Measurements from ENCODE around the gene MOCOS.
A peak's percentile ranks its signal among the peaks of the same experiment; 100 is the strongest.

The MOCOS gene

DNA sequence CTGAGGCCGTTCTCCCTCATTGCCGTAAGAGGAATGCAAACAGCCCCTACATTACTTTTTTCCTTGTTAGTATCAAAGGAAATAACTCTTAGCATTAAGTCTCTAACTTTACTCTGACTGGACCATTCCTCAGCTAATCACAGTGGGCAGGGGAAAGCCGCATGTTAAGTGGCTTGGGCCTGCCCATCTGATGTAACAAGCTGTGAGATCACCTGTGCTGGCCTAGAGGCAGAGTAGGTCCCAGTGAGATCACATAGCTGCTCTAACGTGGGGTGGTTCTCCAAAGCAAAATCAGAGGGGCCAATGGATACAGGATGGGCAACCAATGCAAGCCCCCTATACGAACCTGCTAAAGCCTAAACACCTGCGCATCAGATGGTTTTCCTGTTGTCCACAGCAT lies 5.9 kb upstream of the MOCOS start:
- no peak for DNase-seq

DNA sequence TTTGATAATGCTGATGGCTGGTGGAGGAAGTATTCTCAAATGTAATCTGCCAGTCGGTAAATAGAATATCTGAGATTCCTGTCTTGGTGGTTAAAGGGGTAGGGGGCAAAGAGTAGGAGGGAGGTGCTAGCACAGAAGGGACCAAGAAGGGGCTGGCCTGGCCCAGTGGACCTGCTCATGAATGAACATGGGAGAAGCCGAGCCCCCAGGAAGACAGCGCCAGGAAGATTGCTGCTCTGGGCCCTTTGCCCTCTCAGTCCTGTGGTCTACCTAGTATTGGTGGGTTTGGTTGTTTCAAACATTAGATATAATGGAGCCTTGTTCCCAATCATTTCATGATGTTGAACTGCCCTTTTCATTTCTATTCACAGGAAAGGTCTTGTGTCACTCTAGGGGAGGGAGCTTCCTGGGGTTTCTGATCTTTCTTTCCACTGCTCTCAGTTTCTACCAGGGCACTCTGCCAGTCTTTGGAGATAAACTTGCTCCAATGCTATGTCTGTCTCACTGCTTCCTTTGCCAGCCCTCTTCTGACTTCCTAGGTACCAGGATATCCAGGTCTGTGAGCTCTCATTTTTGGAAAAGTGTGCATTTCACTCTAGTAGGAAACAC lies 5.3 kb upstream of the MOCOS start:
- DNase-seq, result no peak

- no peak for DNase-seq
Observed at GRCh38 chr18:36183033-36183432, 4.3 kb upstream of the MOCOS start.

DNA sequence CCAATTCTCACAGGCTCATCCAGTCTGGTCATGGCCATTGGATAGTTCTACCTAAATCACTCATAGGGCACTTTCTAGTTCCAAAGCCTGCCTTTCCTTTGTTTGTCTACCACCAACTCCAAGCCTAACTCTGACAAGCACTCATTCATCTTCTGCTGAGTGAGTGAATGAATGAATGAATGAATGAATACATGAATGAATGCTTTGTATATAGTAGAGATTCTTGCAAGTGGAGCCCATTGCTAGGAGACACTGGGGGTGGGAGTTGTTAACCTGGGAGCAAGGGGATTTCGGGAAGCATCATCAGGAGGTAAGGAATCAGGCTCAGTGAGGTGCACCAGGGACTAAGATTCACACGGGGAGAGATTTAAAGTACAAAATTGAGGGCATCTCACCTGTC lies 3.3 kb upstream of the MOCOS start:
- DNase-seq, result no peak

- DNase-seq, result no peak
Observed at GRCh38 chr18:36185157-36185556, 2.1 kb upstream of the MOCOS start.

DNA sequence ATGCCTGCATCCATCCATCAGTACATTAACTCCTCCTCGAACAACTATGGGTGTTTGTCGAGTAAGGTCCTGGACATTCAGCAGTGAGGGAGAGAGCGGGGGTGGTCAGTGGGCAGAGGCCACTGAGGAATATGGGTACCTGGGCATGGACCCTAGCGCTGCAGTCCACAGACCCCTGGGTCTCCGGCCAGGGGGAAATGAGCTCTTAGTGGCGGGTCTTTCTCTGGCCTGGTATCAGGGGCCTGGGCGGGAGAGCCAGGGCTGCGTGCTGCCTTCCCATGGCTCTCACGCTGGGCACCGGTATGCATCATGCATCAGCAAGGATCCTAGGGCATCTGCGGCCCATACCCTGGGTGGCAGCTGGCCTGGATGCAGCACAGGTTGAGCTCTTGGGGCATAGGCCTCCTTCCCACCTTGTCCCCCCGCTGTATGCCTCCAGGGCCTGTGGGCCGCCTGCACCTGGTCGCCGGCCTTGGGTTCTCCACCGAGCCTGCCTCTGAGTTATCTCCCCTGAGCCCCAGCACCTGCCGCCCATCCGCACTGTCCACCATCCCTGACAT lies 1.3 kb upstream of the MOCOS start:
- no peak for DNase-seq

DNA sequence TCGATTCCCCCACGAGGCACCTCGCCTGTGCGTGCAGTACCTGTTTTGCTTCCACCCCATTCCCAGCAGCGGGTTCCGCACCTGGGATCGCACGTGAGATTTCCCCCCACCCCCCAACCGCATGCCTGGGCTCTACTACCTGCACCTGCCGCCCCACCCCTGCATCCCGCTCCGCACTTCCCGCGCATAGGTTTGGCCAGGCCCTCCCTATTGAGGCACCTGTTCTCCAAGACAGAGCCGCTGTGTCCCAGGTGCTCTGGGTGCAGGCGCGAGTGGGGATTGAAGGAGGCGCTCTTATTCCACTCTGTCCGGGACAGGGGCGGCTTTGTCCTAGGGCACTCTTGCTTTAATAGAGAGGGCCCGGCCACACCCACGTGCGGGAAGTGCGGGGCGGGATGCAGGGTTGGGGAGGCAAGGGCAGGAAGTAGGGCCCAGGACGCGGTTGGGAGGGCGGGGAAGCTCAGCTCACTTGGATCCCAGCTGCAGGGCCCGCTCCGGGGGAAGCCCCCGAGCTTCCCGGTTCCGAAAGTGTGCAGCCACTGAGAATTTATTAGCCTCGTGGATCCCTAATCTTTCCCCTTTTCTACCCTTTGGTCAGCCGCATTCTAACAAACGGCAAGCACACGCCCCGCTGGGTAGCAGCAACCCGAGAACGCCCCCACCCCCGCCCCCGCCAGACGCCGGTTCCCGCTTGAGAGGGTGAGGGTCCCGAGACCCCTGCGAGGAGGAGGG lies 670 bp upstream of the MOCOS start:
- peak; percentile 28 for DNase-seq

DNA sequence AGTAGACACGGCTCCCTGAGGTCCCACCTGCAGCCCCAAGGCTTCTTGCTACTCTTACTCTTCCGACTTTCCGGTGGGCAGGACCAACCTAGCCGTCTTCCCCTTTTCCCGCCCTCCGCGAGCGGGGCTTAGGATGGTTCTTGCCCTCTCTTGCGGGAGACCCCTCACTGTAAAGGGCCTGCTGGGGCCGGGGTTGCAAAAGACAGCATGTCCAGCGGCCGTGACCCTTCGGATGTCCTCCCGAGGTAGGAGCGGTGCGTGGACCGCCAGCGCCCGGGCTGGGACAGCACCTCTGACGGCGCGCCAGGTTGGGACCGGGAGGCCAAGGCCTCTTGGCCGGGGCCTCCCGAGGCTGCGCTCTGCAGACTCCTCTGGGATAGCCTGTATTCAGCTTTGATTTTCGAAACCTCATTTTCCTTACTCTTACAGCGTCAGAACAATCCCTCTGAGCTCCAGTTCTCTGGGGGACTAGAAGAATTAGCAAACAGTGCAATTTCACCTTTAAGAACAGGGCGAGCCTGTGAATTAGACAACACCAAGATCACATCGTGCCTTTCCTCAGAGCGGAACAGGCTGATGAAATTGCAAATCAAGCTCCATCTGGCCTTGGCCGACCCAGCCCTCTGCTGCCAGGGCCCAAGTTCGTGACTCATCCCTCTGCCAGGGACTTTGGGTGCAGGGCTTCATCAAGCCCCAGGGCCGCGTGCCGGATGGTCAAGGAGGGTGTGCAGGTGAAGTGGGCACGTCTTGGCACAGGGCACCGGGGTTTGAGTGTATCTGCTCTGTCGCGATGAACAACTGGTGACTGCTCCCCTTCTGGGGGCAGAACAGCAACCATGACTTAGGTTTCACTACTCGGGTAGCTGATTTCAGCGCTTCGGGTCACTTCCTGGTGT lies 777 bp downstream of the MOCOS start:
- no peak for DNase-seq

DNA sequence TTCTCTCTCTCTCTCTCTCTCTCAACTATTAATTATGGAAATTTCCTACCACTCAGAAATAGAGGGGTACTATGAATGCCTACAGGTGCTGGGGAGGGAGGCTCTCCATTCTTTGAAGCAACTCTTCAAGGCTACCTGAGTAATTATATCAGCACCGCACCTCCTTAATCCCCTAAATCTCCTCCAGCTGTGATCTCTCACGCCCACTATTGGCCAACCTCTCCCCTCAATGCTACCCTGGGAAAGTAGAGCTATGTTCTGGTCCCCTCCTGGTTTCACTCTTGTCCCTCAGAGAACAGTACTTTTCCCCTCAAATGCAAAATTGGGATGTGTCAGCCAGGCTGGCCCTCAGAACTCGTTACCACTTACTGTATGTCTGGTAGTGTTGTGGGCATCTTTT lies 1.6 kb downstream of the MOCOS start:
- DNase-seq, result no peak

DNA sequence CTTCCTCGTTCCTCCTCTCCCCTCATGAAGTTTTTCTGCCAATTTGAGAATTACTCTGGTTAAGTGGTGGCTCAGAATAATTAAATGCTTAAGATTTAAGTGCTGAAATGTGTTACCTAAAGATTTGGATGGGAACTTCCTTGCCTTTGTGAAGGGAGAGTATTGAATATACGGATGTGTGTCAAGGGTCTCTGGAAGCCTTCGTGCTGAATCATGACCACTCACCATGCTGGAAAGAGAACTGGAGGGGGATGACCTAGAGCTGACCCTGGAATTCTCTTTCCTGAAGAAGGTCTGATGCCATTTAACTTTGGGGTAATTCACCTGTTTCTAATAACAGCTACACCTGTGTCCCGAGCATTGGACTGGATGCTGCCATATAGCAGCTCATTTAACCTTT lies 2.2 kb downstream of the MOCOS start:
- DNase-seq, result no peak

DNA sequence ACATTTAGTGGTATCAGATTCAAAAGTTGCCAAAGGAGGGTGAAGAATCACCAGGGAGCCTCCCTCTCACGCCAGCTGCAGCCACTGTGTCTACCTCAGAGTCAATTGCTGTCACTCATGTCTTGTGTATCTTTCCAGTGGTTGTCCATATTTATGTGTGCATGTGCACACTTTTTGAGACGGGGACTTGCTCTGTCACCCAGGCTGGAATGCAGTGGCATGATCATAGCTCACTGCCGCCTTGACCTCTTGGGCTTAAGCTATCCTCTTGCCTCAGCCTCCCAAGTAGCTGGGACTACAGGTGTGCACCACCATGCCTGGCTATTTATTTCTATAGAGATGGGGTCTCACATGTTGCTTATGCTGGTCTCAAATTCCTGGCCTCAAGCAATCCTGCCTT lies 4.0 kb downstream of the MOCOS start:
- DNase-seq, result no peak

DNA sequence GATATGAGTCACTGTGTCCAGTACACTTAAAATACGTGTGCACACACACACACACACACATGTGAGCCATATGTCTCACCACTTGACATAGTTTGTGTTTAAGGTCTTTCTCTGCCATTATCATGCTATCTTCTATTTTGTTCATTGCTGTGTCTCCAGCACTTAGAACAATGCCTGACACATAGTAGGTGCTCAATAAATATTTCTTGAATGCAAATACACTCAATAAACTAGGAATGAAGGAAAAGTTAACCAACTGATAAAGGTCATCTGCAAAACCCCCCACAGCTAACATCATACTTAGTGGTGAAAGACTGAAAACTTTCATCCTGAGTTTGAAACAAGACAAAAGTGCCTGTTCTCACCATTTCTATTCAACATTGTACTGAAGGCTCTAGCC lies 4.4 kb downstream of the MOCOS start:
- no peak for DNase-seq

GRCh38 chr18:36194600-36195315 lies 7.5 kb downstream of the MOCOS start:
- no peak for DNase-seq

DNA sequence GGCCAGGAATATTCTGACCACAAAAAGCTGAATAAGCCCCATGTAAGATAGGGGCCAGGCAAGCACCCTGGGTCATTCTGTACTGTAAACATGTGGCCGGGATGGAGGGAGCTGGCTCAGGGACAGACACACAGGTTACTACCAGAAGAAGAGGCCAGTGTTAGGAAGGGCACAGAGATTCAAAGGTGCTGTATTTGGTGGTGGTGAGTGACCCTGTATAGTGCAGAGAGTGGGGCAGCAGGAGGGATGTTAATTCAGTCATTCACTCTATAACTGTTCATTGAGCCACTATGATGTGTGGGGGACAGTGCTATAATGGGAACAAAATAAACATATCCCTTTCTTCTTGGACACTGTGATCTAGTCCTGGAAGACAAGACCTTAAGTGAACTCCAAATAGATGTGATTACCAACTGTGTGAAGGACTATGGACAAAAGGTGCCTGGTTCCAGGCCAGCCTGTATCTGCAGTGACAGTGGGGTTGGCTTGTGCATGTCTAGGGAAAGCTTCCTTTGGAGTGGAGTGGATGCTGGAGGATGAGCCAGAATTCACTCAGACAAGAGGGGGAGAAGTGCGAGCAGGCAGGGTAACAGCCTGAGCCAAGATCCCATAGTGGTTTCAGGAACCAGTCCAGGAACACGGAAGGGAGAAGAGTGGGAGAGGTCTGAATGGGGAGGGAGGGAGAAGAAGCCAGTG lies 8.3 kb downstream of the MOCOS start:
- no peak for DNase-seq

GRCh38 chr18:36196238-36196995 lies 9.1 kb downstream of the MOCOS start:
- no peak for DNase-seq

DNA sequence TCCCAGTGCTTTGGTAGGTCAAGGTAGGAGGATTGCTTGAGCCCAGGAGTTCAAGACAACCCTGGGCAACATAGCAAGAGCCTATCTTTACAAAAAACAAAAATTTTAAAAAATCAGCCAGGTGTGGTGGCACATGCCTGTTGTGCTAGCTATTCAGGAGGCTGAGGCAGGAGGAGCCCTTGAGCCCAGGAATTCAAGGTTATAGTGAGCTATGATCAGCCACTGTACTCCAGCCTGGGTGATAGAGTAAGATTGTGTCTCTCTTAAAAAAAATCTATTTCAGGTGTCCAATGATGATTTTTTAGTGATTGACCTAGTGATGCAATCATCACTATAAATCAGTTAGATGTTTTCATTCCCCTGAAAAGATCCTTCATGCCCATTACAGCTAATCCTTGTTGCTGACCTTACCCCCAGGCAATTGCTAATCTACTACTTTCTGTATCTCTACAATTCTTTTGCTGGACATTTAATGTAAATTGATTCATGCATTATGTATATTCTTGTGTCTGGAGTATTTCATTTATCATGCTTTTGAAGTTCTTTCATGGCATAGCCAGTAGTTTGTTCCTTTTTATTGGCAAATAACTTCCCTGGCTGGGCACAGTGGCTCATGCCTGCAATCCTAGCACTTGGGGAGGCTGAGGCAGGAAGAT lies 10.3 kb downstream of the MOCOS start:
- no peak for DNase-seq

DNA sequence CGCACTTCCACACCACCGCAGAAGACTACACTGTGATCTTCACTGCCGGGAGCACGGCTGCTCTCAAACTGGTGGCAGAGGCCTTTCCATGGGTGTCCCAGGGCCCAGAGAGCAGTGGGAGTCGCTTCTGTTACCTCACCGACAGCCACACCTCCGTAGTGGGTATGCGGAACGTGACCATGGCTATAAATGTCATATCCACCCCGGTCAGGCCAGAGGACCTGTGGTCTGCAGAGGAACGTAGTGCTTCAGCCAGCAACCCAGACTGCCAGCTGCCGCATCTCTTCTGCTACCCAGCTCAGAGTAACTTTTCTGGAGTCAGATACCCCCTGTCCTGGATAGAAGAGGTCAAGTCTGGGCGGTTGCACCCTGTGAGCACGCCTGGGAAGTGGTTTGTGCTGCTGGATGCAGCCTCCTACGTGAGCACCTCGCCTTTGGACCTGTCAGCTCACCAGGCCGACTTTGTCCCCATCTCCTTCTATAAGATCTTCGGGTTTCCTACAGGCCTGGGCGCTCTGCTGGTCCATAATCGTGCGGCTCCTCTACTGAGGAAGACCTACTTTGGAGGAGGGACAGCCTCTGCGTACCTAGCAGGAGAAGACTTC lies 12.5 kb downstream of the MOCOS start:
- no peak for DNase-seq

DNA sequence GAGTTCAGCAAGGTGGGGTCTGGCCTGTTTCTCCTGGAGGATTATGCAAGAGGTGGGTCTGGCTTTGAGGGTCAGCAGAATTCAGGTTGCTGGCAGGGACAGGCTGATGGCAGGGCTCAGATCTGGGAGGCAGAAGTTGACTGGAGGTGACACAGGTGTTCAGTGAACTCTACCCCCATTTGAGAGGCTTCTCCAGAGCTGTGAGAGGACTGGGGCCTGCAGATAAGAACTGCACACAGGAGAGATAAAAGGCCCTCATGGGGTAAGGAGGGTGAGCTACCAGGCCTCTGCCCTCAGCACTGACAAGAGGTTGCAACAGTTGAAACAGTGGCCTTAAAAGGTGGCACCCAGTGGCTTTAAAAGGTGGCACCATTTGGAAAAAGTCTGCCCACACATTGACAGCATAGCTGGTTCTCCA lies 13.1 kb downstream of the MOCOS start:
- DNase-seq, result no peak

GRCh38 chr18:36201765-36202164 lies 14.5 kb downstream of the MOCOS start:
- DNase-seq, result no peak

DNA sequence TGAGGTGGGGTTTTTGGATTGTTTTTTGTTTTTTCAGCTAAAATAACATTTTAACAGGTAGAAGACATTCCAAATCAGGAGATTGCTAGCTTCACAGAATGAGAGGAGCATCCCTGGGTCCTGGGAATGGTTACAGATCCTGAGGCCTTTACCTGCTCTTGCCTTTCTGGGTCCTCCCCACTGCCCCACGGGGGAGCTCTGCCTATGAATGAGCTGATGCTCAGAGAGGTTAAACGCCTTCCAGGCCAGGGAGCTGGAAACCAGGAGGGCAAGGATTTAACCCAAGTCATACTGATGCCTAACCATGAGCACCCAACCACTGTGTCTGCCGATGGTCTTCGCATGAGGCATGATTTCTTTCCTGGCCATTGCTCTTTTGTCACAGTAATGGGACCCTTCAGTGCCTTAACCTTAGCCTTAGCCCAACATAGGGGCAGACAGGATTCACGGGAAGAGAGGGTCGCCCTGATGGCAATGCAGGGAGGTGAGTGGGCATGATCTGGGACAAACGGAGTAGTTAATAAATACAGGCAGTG lies 16.1 kb downstream of the MOCOS start:
- DNase-seq, result no peak
